GM12873 (cell line): ENCODE results near the gene WFDC6.

Source experiments
- CTCF ChIP-seq: IDR thresholded peaks from 2 replicates; pipeline ENCODE4 v1.5.1; 2012; ENCODE audit warnings: low read depth, mild to moderate bottlenecking, moderate library complexity, low read length, control low read depth; ENCODE audit not compliant: insufficient read depth; ENCODE audit errors: missing control alignments

The WFDC6 gene

GRCh38 chr20:45545351-45545750 lies 6.1 kb upstream of the WFDC6 start:
- no peak for TF ChIP-seq CTCF

DNA sequence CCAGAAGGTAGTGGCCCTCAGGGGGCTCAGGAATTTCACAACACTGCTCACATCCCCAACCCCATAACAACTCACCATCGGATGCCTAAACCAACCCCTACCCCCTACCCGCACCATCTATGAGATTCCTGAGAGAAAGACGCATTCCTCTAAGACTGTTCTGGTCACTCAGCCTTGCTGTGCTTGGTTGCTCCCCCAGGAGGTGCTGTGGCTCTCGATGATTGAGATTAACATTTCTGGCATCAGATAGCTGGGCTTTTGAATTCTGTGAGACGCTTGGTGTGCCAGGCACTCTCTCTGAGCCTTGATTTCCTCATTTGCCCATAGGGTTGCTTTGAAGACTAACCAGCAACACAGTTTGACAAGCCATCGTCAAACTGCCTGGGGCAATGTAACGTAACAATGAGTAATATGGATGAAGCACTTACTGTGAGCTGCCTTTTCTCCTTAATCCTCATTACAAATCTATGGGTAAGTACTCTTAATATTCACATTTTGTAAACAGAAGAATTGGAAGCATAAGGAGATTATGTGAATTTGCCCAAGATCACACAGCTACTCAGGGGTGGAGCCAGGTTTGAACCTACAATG lies 978 bp downstream of the WFDC6 start:
- TF ChIP-seq CTCF: peak; percentile 36

DNA sequence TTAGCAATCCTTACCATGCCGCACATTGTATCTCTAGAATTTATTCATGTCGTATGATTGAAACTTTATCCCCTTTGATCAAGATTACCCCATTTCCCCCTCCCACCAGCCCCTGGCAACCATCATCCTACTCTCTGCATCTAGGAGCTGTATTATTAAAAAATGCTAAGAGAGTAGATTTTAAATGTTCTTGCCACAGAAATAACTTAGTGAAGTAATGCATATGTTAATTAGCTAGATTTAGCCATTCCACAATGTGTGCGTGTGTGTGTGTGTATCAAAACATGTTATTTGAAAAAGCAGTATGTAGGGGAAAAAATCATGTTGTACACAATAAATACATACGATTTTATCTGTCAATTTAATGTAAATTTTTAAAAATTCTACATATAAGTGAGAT lies 12.0 kb downstream of the WFDC6 start:
- TF ChIP-seq CTCF: no peak

- TF ChIP-seq CTCF: no peak
Measured at GRCh38 chr20:45523821-45524220, 15.5 kb downstream of the WFDC6 start.

DNA sequence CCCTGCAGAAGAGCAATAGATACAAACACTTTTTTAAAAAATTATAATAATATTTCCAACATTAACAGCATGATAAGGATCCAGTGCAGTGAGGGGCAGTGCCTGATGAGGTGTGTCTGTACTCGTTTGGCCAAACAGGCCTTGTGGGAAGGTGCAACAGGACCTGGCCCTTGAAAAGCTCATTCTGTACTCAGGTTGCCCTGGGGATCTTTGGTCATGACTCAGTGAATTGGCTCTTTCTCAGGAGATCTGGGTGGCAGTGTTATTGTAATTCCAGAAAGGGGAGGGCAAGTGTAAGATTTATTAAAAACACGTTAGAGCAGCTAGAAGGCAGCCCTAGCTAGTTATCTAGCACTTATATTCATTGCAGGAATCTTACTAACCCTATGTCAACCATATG lies 21.0 kb downstream of the WFDC6 start:
- no peak for TF ChIP-seq CTCF

GRCh38 chr20:45515147-45515913 lies 24.0 kb downstream of the WFDC6 start, which contains the start of gene SPINT3:
TSS of gene SPINT3 (minus strand) at chr20:45515622. CDS start at chr20:45515608, 14 bp downstream.
- no peak for TF ChIP-seq CTCF

GRCh38 chr20:45510242-45510862 lies 28.9 kb downstream of the WFDC6 start:
- no peak for TF ChIP-seq CTCF
